Smooth muscle cell (in vitro differentiated cells): ENCODE measurements around the gene PROSER1. TPM values are rescaled to one million over a fixed set of nuclear protein-coding genes. Genes with fewer than 3 reads are reported as not detected.

Source experiments
- polyA plus RNA-seq: library from polyadenylated mRNA; unstranded; fragments of >200 nt; fragmentation: Nextera tagmentation; extraction: Ambion mirVana; gene quantifications from 2 replicates; pipeline ENCODE4 v1.2.1, GENCODE V29; 2016
- total RNA-seq: library from RNA; depleted of rRNA; stranded (reverse); fragments of >200 nt; gene quantifications from 2 replicates; pipeline ENCODE4 v1.2.3, GENCODE V29; 2014

Gene PROSER1
- total and polyA plus RNA-seq, 2 experiments from 2014 or later = 7.6 to 9.7 TPM

Other genes starting within 250 kb of the PROSER1 start
- gene STOML3, start 47.3 kb downstream of the PROSER1 start, total RNA-seq = not detected in 2 replicates
- gene STOML3, start 47.3 kb downstream of the PROSER1 start, polyA plus RNA-seq = not detected in 2 replicates
- gene NHLRC3, start 367 bp upstream of the PROSER1 start, total RNA-seq = 11.5 and 12.0 TPM in 2 replicates
- gene NHLRC3, start 367 bp upstream of the PROSER1 start, polyA plus RNA-seq = 6.2 and 9.2 TPM in 2 replicates